Measurements from ENCODE around the gene C17orf58.
"Not testable (repeated sequence)": the region's sequence is repeated elsewhere in the genome, so short reads cannot be mapped to it uniquely, and the experiment has no call there.

Gene C17orf58

GRCh38 chr17:67962156-67962555, 34.1 kb downstream of the C17orf58 start:
- in situ Hi-C loops (cut with MboI; ENCODE audit: low sequenced_read_pairs): not testable (repeated sequence)

GRCh38 chr17:67960276-67960675, 36.0 kb downstream of the C17orf58 start:
- in situ Hi-C loops (cut with MboI; ENCODE audit: low sequenced_read_pairs): not testable (repeated sequence)

- in situ Hi-C loops (cut with MboI; ENCODE audit: low sequenced_read_pairs): no loop called here
Measured at GRCh38 chr17:67959510-67959909, 36.8 kb downstream of the C17orf58 start.

- in situ Hi-C loops (cut with MboI; ENCODE audit: low sequenced_read_pairs): no loop called here
Measured at GRCh38 chr17:67950945-67951344, 45.3 kb downstream of the C17orf58 start.

- in situ Hi-C loops (cut with MboI; ENCODE audit: low sequenced_read_pairs): no loop called here
Measured at GRCh38 chr17:67947325-67947813, 48.9 kb downstream of the C17orf58 start.

DNA sequence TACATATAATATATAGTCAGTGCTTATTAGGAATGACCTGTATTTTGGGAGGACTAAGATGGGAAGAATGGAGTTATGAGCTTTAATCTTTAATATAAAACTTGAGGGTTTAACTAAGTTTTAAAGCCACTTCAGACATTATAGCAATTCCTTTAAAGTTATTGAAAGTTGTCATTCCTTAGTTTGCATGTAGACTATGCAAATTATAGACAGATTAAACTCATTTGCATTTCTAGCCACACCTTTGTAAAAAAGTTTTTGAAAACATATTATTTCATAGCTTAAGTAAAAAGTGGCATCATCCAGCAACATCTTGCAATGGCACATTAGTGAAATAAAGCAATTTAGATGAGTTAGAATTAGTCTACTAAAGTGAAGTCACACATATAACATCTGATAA, 49.8 kb downstream of the C17orf58 start:
- in situ Hi-C loops (cut with MboI; ENCODE audit: low sequenced_read_pairs): no loop called here

DNA sequence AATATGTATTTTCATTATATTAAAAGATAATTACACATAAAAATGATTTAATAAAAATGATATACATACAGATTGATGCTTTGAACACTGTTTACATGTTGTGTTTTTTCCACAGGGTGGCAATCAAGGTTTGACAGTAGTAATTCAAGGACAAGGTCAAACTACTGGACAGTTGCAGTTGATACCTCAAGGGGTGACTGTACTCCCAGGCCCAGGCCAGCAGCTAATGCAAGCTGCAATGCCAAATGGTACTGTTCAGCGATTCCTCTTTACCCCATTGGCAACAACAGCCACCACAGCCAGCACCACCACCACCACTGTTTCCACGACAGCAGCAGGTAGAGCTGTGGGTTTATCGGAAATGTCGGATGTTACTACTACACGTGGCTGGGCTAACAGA, 52.2 kb downstream of the C17orf58 start:
- in situ Hi-C loops (cut with MboI; ENCODE audit: low sequenced_read_pairs): no loop called here

GRCh38 chr17:67942810-67943209, 53.5 kb downstream of the C17orf58 start:
- in situ Hi-C loops (cut with MboI; ENCODE audit: low sequenced_read_pairs): no loop called here
